Smooth muscle cell (in vitro differentiated cells): ENCODE results near the gene DYNLT1. TPM values are rescaled to one million over a fixed set of nuclear protein-coding genes. Genes with fewer than 3 reads are reported as not detected.

Experiments
- DNase-seq: peaks from one replicate; lab custom pipeline; 2025; ENCODE audit not compliant: unreplicated experiment; lab: John Stamatoyannopoulos, UW
- H2AFZ ChIP-seq: fragments of 200-600 bp; sonication (generic); 2 replicates; pipeline ENCODE4 v1.6.0; 2016; ENCODE audit warnings: antibody characterized with exemption, low read depth, mild to moderate bottlenecking
- H3F3A ChIP-seq: fragments of 200-600 bp; sonication (generic); 2 replicates; pipeline ENCODE4 v1.6.0; 2017; ENCODE audit warnings: antibody characterized with exemption, low read depth
- H3K27ac ChIP-seq: fragments of 200-600 bp; sonication (generic); 2 replicates; pipeline ENCODE4 v1.5.1; 2016; ENCODE audit warnings: low read depth, mild to moderate bottlenecking
- H3K27me3 ChIP-seq: fragments of 200-600 bp; sonication (generic); 2 replicates; pipeline ENCODE4 v1.6.1; 2016; ENCODE audit warnings: low read depth, mild to moderate bottlenecking
- H3K36me3 ChIP-seq: fragments of 200-600 bp; sonication (generic); 2 replicates; pipeline ENCODE4 v1.5.1; 2016; ENCODE audit warnings: low read depth
- H3K4me1 ChIP-seq: fragments of 200-600 bp; sonication (generic); 2 replicates; pipeline ENCODE4 v1.5.1; 2016; ENCODE audit warnings: low read depth
- H3K4me2 ChIP-seq: fragments of 200-600 bp; sonication (generic); 2 replicates; pipeline ENCODE4 v1.6.0; 2016; ENCODE audit warnings: mild to moderate bottlenecking
- H3K4me3 ChIP-seq: fragments of 200-600 bp; sonication (generic); 2 replicates; pipeline ENCODE4 v1.5.1; 2016; ENCODE audit warnings: mild to moderate bottlenecking
- H3K79me2 ChIP-seq: fragments of 200-600 bp; sonication (generic); 2 replicates; pipeline ENCODE4 v1.6.0; 2016; ENCODE audit warnings: low read depth, mild to moderate bottlenecking
- H3K9ac ChIP-seq: fragments of 200-600 bp; sonication (generic); 2 replicates; pipeline ENCODE4 v1.6.0; 2016; ENCODE audit warnings: low read depth
- H3K9me3 ChIP-seq: fragments of 200-600 bp; sonication (generic); replicated peaks from 2 replicates; pipeline ENCODE4 v1.5.1; 2016; ENCODE audit warnings: low read depth
- H4K20me1 ChIP-seq: fragments of 200-600 bp; sonication (generic); 2 replicates; pipeline ENCODE4 v1.6.0; 2016; ENCODE audit warnings: low read depth
- CTCF ChIP-seq: fragments of 200-600 bp; sonication (generic); IDR thresholded peaks from 2 replicates; pipeline ENCODE4 v1.5.1; 2017; ENCODE audit warnings: borderline replicate concordance, mild to moderate bottlenecking, antibody characterized with exemption; ENCODE audit not compliant: insufficient read depth, poor library complexity, severe bottlenecking
- WGBS: methylation state at CpG from one replicate; pipeline ENCODE4 v1.1.7; 2016; ENCODE audit warnings: low lambda C conversion rate; 5-methylcytosine and 5-hydroxymethylcytosine counted together
- polyA plus RNA-seq: library from polyadenylated mRNA; unstranded; fragments of >200 nt; fragmentation: Nextera tagmentation; extraction: Ambion mirVana; gene quantifications from 2 replicates; pipeline ENCODE4 v1.2.1, GENCODE V29; 2016
- total RNA-seq: library from RNA; depleted of rRNA; stranded (reverse); fragments of >200 nt; gene quantifications from 2 replicates; pipeline ENCODE4 v1.2.3, GENCODE V29; 2014

The DYNLT1 gene
- total and polyA plus RNA-seq, 2 experiments from 2014 or later: 127 to 225 TPM

DNA sequence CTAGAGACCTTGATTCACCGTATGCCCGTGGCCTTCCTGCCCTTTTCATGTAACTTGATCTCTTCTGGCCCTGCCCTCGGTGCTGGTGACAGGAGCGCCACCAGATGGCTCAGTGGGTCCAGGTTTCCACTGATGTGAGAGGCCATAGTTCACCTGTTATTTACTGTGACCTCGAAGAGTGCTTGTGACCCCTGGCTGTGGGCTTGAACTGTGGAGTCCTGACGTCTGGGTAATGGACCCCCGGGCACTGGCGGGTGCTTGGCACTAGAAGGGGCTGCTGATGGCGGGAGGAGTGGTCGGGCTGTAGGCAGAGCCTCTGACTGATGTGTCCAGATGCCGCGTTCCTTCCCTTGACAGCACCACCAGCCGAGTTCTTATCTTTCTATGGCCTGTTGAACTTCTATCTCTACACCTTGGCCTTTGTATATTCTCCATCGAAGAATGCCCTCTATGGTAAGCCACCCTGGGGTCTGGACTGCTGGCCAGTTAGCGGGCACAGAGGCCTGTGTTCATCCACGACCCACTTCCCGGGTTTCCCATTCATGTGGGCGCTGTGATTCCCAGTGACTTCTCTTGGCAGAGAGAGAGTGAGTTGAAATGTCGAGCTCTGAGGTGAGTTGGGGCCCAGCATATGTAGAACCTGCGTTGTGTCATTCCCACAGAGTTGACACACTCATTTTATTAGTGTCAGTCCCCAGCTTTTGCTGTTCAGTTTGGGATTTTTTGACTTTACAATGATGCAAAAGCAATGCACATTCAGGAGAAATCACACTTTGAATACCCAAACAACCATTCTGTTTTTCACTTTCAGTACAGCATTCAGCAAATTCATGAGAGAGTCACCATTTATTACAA is 14.9 kb downstream of the DYNLT1 start:
- Histone ChIP-seq H3K27me3 (no peaks in the 10 kb centered on the region), H2AFZ (no peak overlapping the region), H3K9me3 (no peaks in the 10 kb centered on the region), H3K4me1 (no peaks in the 10 kb centered on the region), H4K20me1 (no peaks in the 10 kb centered on the region), H3K4me3 (no peak overlapping the region), H3K79me2 (no peaks in the 10 kb centered on the region), H3K4me2 (no peak overlapping the region), H3F3A (no peaks in the 10 kb centered on the region), H3K36me3 (no peaks in the 10 kb centered on the region), H3K27ac (no peak overlapping the region), H3K9ac (no peak overlapping the region)
- no peak for DNase-seq
- peak; percentile 14 for TF ChIP-seq CTCF
- WGBS: 89% methylated on average over 20 of the region's 20 CpGs

DNA sequence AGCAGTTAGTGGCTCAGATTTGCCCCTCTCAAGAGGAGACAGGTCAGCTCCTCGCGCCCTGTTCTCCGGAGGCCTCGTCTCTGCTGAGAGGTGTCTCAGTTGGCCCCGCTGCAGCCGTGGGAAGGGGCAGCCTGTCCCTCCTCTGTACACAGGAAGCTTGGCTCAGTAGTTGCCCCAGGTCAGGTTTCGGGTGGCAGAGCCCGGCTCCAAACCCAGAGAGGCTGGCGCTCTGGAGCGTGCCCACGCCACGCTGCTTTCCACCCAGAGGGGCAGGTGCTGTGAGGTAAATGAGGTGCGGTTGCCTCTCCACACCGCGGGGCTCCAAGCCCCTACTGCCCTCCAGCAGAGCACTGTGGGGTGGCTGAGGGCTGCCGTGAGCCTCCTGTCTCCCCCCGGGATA is 16.0 kb downstream of the DYNLT1 start:
- H3K9me3 ChIP-seq: no peaks in the 10 kb centered on the region
- no peak overlapping the region for H3K4me3 ChIP-seq
- no peak overlapping the region for H3K27ac ChIP-seq
- no peak for DNase-seq
- H3F3A ChIP-seq: no peaks in the 10 kb centered on the region
- no peaks in the 10 kb centered on the region for H4K20me1 ChIP-seq
- no peaks in the 10 kb centered on the region for H3K4me1 ChIP-seq
- H3K9ac ChIP-seq: no peak overlapping the region
- H2AFZ ChIP-seq: no peak overlapping the region
- no peaks in the 10 kb centered on the region for H3K36me3 ChIP-seq
- 97% methylated on average over 17 of the region's 17 CpGs for WGBS
- H3K4me2 ChIP-seq: no peak overlapping the region
- no peaks in the 10 kb centered on the region for H3K27me3 ChIP-seq
- TF ChIP-seq CTCF: no peak
- no peaks in the 10 kb centered on the region for H3K79me2 ChIP-seq

DNA sequence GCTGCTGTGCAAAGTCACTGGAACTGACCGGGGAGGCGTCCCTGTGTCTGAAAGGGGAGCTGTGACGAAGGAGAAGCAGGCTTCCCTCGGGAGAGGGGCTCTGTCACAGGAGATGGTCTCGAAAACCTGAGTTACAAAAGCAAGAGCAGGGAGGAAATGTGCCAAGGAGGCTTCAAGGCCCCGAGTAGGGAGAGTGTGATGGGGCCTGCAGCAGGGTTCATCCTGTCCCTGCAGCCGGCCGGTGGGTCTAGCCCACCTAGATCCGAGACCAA is 16.7 kb downstream of the DYNLT1 start:
- DNase-seq: no peak
- WGBS: 94% methylated on average over 9 of the region's 9 CpGs

More for the DNA sequence above, 16.7 kb downstream of the DYNLT1 start:
- no peak for TF ChIP-seq CTCF
- no peaks in the 10 kb centered on the region for H3K4me1 ChIP-seq
- H4K20me1 ChIP-seq: no peaks in the 10 kb centered on the region
- no peaks in the 10 kb centered on the region for H3K9me3 ChIP-seq
- no peak overlapping the region for H2AFZ ChIP-seq
- H3K9ac ChIP-seq: no peak overlapping the region
- no peaks in the 10 kb centered on the region for H3K79me2 ChIP-seq
- no peak overlapping the region for H3K4me3 ChIP-seq
- no peaks in the 10 kb centered on the region for H3K36me3 ChIP-seq
- H3F3A ChIP-seq: no peaks in the 10 kb centered on the region
- no peaks in the 10 kb centered on the region for H3K27me3 ChIP-seq
- H3K27ac ChIP-seq: no peak overlapping the region
- no peak overlapping the region for H3K4me2 ChIP-seq
